ENCODE measurements around the gene EHF. TPM values are rescaled to one million over a fixed set of nuclear protein-coding genes. Genes with fewer than 3 reads are reported as not detected.

EHF gene
- total and polyA plus RNA-seq, 2 of the 8 experiments (the other 6 are each of a cell fraction or from before 2014, with no cell fraction given) = not detected

- Histone ChIP-seq H2BK15ac (ENCODE audit: low read length) (no peak overlapping the region), H3K79me2 (ENCODE audit: control insufficient read depth in 1 of 2, insufficient read depth in 2 of 2, low read length in 2 of 2) (no peaks in the 10 kb centered on the region), H3K4ac (replicated peaks; ENCODE audit: insufficient read length, low read depth, low read length) (no peak overlapping the region), H3K23me2 (ENCODE audit: low read depth, low read length) (no peaks in the 10 kb centered on the region), H2AK5ac (ENCODE audit: low read depth, low read length) (no peak overlapping the region), H3K4me2 (ENCODE audit: insufficient read depth in 1 of 2, low read depth in 2 of 2, low read length in 2 of 2) (no peak overlapping the region), H3K4me3 (ENCODE audit: extremely low read depth in 1 of 4, insufficient read depth in 2 of 4, low read depth in 3 of 4, low read length in 4 of 4) (no peak overlapping the region), H2BK120ac (replicated peaks; ENCODE audit: low read depth, low read length) (no peak overlapping the region), H3K23ac (ENCODE audit: insufficient read length) (no peak overlapping the region), H4K20me1 (replicated peaks in 1 of 2; ENCODE audit: control insufficient read depth in 1 of 2, insufficient read depth in 2 of 2, low read length in 2 of 2) (no peaks in the 10 kb centered on the region), H4K5ac (ENCODE audit: insufficient read length, low read depth, low read length) (no peak overlapping the region), H3K36me3 (ENCODE audit: control insufficient read depth in 2 of 4, insufficient read depth in 4 of 4, low read length in 3 of 4) (no peaks in the 10 kb centered on the region), H2AFZ (ENCODE audit: low read length) (no peak overlapping the region), H3K9ac (replicated peaks in 1 of 4; ENCODE audit: extremely low read depth in 1 of 4, low read depth in 3 of 4, low read length in 3 of 4) (no peak overlapping the region), H3K79me1 (ENCODE audit: low read depth, low read length) (no peaks in the 10 kb centered on the region), H3K56ac (replicated peaks; ENCODE audit: insufficient read length, low read depth, low read length) (no peak overlapping the region), H4K91ac (replicated peaks; ENCODE audit: insufficient read length, low read length) (no peak overlapping the region), H2BK12ac (ENCODE audit: low read depth, low read length) (no peak overlapping the region), H3K18ac (ENCODE audit: extremely low read depth, low read length) (no peak overlapping the region), H3K9me3 (ENCODE audit: insufficient read depth in 2 of 2, low read depth in 1 of 2, low read length in 1 of 2) (no peaks in the 10 kb centered on the region), H3K27me3 (replicated peaks in 1 of 4; ENCODE audit: control insufficient read depth in 3 of 4, extremely low read depth in 1 of 4, insufficient read depth in 3 of 4, low read length in 3 of 4) (no peaks in the 10 kb centered on the region), H3K4me1 (replicated peaks in 1 of 4; ENCODE audit: control insufficient read depth in 3 of 4, insufficient read depth in 4 of 4, low read length in 3 of 4) (no peaks in the 10 kb centered on the region; a peak in 2 of 7 replicates), H3K14ac (ENCODE audit: insufficient read length) (no peak overlapping the region), H2BK20ac (ENCODE audit: low read length) (no peak overlapping the region), H4K8ac (ENCODE audit: extremely low read depth, insufficient read depth, low read length) (no peak overlapping the region), H2BK5ac (ENCODE audit: low read depth, low read length) (no peak overlapping the region), H3K27ac (ENCODE audit: low read depth, low read length) (no peak overlapping the region)
- ChIA-PET CTCF (ENCODE audit: partially characterized antibody) (no interaction called here), POLR2A (ENCODE audit: partially characterized antibody) (no interaction called here)
- no peak for FAIRE-seq
- 93% methylated on average over 2 of the region's 2 CpGs; no CpG with 5 or more reads in 1 of the 2 experiments for WGBS, 2 experiments (ENCODE audit: extremely low coverage in 1 of 2, insufficient coverage in 1 of 2, insufficient read length in 1 of 2, insufficient replicate concordance in 2 of 2, low coverage in 1 of 2, low lambda C conversion rate in 2 of 2, missing lambda C conversion rate in 1 of 2)
- DNase-seq (ENCODE audit: low read depth in 1 of 2, low spot score in 2 of 2) = no peak
- no peak for TF ChIP-seq JUND (IDR thresholded peaks at IDR 0.05; ENCODE audit: low read length)
- no peak for TF ChIP-seq RFX5 (IDR thresholded peaks at IDR 0.05; ENCODE audit: borderline replicate concordance, low read depth, low read length)
- no peak for TF ChIP-seq EGR1 (IDR thresholded peaks at IDR 0.05; ENCODE audit: borderline replicate concordance, low read depth, low read length)
- TF ChIP-seq GTF2F1 (IDR thresholded peaks at IDR 0.05; ENCODE audit: borderline replicate concordance, low read depth, low read length) = no peak
Observed at GRCh38 chr11:34619062-34619516, 1.8 kb upstream of the EHF start.
